GM18505 (cell line): ENCODE data around the gene IL20.
"Not testable (repeated sequence)": the region's sequence is repeated elsewhere in the genome, so short reads cannot be mapped to it uniquely, and the experiment has no call there.

ENCODE experiments used
- ATAC-seq: cut with Tn5 transposase; IDR thresholded peaks from one replicate; pipeline ENCODE4 v1.9.1; 2021; ENCODE audit not compliant: unreplicated experiment
- POLR2A ChIP-seq: IDR thresholded peaks from 4 replicates; pipeline ENCODE4 v1.6.1; 2011; ENCODE audit warnings: borderline replicate concordance; ENCODE audit not compliant: insufficient read depth, insufficient read length; ENCODE audit errors: extremely low read depth

IL20 gene

GRCh38 chr1:206851341-206852010, 13.9 kb upstream of the IL20 start:
- no peak for ATAC-seq
- no peak for TF ChIP-seq POLR2A

- not testable (repeated sequence) for ATAC-seq
These were observed 12.8 kb upstream of the IL20 start for GRCh38 chr1:206852662-206853061.

- not testable (repeated sequence) for ATAC-seq
These were observed 11.7 kb upstream of the IL20 start for GRCh38 chr1:206853696-206854095.

- TF ChIP-seq POLR2A, result no peak
- no peak for ATAC-seq
These were observed 10.9 kb upstream of the IL20 start for GRCh38 chr1:206854401-206855129.

GRCh38 chr1:206855859-206856258, 9.6 kb upstream of the IL20 start:
- TF ChIP-seq POLR2A, result no peak
- ATAC-seq, result no peak

- TF ChIP-seq POLR2A, result no peak
- no peak for ATAC-seq
These were observed 8.6 kb upstream of the IL20 start for GRCh38 chr1:206856674-206857464.

- no peak for TF ChIP-seq POLR2A
- ATAC-seq, result no peak
These were observed 6.3 kb upstream of the IL20 start for GRCh38 chr1:206859082-206859521.

GRCh38 chr1:206860165-206860564, 5.3 kb upstream of the IL20 start:
- TF ChIP-seq POLR2A, result no peak
- ATAC-seq, result no peak

- ATAC-seq, result no peak
- TF ChIP-seq POLR2A, result no peak
These were observed 2.2 kb upstream of the IL20 start for GRCh38 chr1:206863266-206863665.

GRCh38 chr1:206866062-206866461, 639 bp downstream of the IL20 start:
- no peak for ATAC-seq
- no peak for TF ChIP-seq POLR2A

- ATAC-seq, result no peak
These were observed 1.8 kb downstream of the IL20 start for GRCh38 chr1:206867239-206867638.

GRCh38 chr1:206867716-206868115, 2.3 kb downstream of the IL20 start:
- no peak for ATAC-seq
- no peak for TF ChIP-seq POLR2A

More at GRCh38 chr1:206867239-206867638, 1.8 kb downstream of the IL20 start:
- TF ChIP-seq POLR2A, result no peak

- no peak for TF ChIP-seq POLR2A
- ATAC-seq, result no peak
These were observed 2.8 kb downstream of the IL20 start for GRCh38 chr1:206868264-206868663.

- no peak for TF ChIP-seq POLR2A
- no peak for ATAC-seq
These were observed 6.7 kb downstream of the IL20 start for GRCh38 chr1:206872139-206872538.
